ENCODE data around the gene HSPA12A. TPM values are rescaled to one million over a fixed set of nuclear protein-coding genes. Genes with fewer than 3 reads are reported as not detected.

HSPA12A gene
- total RNA-seq, 1 donor from 2014 or later, result 7.9 TPM

DNA sequence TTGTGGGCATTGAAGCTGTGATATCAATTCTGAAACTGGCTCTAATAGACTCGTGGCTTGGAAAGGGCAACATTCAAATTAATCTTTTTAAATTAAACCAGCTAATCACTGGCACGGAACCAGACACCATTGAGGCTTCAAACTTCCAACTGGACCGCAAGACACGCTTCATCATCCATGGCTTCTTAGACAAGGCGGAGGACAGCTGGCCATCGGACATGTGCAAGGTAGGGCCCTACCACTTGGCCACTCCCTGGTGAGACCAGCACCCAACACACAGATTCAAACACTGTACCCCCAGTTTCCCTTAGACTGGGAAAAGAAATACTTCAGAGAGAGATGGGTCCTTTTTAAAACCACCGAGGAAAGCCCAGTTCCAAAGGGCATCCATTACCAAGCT, 116.5 kb downstream of the HSPA12A start:
- TF ChIP-seq, protein P1, sequence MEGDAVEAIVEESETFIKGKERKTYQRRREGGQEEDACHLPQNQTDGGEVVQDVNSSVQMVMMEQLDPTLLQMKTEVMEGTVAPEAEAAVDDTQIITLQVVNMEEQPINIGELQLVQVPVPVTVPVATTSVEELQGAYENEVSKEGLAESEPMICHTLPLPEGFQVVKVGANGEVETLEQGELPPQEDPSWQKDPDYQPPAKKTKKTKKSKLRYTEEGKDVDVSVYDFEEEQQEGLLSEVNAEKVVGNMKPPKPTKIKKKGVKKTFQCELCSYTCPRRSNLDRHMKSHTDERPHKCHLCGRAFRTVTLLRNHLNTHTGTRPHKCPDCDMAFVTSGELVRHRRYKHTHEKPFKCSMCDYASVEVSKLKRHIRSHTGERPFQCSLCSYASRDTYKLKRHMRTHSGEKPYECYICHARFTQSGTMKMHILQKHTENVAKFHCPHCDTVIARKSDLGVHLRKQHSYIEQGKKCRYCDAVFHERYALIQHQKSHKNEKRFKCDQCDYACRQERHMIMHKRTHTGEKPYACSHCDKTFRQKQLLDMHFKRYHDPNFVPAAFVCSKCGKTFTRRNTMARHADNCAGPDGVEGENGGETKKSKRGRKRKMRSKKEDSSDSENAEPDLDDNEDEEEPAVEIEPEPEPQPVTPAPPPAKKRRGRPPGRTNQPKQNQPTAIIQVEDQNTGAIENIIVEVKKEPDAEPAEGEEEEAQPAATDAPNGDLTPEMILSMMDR (IDR thresholded peaks at IDR 0.05; ENCODE audit: insufficient read depth, low read depth, low read length), result no peak
- TF ChIP-seq EZH2 (IDR thresholded peaks at IDR 0.05; ENCODE audit: insufficient read depth, low read length), result no peak
- Histone ChIP-seq H3K27ac (ENCODE audit: low read depth, low read length) (no peak overlapping the region), H3K4me3 (ENCODE audit: insufficient read depth, low read depth, low read length) (no peak overlapping the region), H3K9me3 (ENCODE audit: insufficient read depth, low read depth, low read length) (no peaks in the 10 kb centered on the region), H3K36me3 (ENCODE audit: insufficient read depth, low read length) (no peaks in the 10 kb centered on the region), H3K79me2 (ENCODE audit: insufficient read depth, low read length) (no peaks in the 10 kb centered on the region), H3K4me1 (ENCODE audit: insufficient read depth, low read length) (no peaks in the 10 kb centered on the region), H3K27me3 (ENCODE audit: insufficient read depth, low read length) (peaks cover 2% of the 10 kb centered on the region), H3K9ac (ENCODE audit: low read length) (no peak overlapping the region), H3K4me2 (ENCODE audit: low read length) (no peak overlapping the region), H2AFZ (ENCODE audit: low read depth, low read length) (no peak overlapping the region), H4K20me1 (ENCODE audit: insufficient read depth, low read length) (no peaks in the 10 kb centered on the region)
- no peaks in the 10 kb centered on the region for H3K36me3 Mint-ChIP-seq (ENCODE audit: low read depth, unreplicated experiment)
- H3K4me3 Mint-ChIP-seq (ENCODE audit: unreplicated experiment), result no peak overlapping the region
- DNase-seq (ENCODE audit: low read depth) (no peak), FAIRE-seq (no peak)
- peaks cover 60% of the 10 kb centered on the region for H3K27me3 Mint-ChIP-seq (ENCODE audit: low read depth, unreplicated experiment)
- peaks cover 2% of the 10 kb centered on the region for H3K9me3 Mint-ChIP-seq (ENCODE audit: unreplicated experiment)
- H3K27ac Mint-ChIP-seq (ENCODE audit: unreplicated experiment), result no peak overlapping the region
- no peaks in the 10 kb centered on the region for H3K4me1 Mint-ChIP-seq (ENCODE audit: low read depth, unreplicated experiment)

DNA sequence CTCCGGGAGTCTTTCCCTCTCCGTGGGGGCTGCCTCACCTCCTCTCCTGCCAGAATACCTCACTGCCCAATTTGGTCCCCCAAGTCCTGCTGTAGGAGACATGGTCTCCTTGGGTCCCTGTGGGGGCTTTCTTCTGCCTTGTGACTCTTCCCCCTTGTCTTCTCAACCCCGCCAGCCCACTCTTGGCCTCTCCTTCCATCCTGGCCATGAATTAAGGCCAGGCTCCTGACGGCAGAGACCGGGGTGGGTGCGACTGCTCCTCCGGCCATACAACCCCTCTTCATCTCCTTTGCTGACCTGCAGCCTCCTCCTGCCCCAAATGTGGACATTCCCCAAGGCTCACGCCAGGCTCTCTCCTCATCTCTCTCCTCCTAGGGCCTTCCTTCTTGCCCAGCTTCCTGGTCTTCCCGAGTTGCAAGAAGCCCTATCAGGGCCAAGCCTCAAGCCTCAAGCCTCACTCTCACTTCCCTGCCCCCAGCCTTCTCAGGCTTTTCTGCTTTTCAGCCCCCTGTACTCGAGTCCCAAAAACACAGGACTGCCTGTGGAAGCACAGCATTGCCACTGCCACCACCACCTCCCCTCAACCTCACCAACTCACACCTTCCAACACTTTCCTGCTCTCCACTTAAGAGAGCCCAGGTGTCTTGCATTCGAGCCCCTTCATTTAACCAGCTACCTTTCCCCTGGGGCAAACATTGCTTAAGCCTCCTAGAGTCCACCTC, 120.3 kb downstream of the HSPA12A start:
- no peaks in the 10 kb centered on the region for H3K36me3 Mint-ChIP-seq (ENCODE audit: low read depth, unreplicated experiment)
- Histone ChIP-seq H4K20me1 (ENCODE audit: insufficient read depth, low read length) (no peaks in the 10 kb centered on the region), H3K4me3 (ENCODE audit: insufficient read depth, low read depth, low read length) (no peak overlapping the region), H3K9me3 (ENCODE audit: insufficient read depth, low read depth, low read length) (no peaks in the 10 kb centered on the region), H3K79me2 (ENCODE audit: insufficient read depth, low read length) (no peaks in the 10 kb centered on the region), H3K4me1 (ENCODE audit: insufficient read depth, low read length) (no peaks in the 10 kb centered on the region), H2AFZ (ENCODE audit: low read depth, low read length) (no peak overlapping the region), H3K36me3 (ENCODE audit: insufficient read depth, low read length) (no peaks in the 10 kb centered on the region), H3K4me2 (ENCODE audit: low read length) (no peak overlapping the region), H3K27ac (ENCODE audit: low read depth, low read length) (no peak overlapping the region), H3K9ac (ENCODE audit: low read length) (no peak overlapping the region), H3K27me3 (ENCODE audit: insufficient read depth, low read length) (no peaks in the 10 kb centered on the region)
- H3K4me1 Mint-ChIP-seq (ENCODE audit: low read depth, unreplicated experiment), result no peaks in the 10 kb centered on the region
- H3K27me3 Mint-ChIP-seq (ENCODE audit: low read depth, unreplicated experiment), result peaks cover 40% of the 10 kb centered on the region
- FAIRE-seq, result no peak
- H3K4me3 Mint-ChIP-seq (ENCODE audit: unreplicated experiment), result no peak overlapping the region
- DNase-seq (ENCODE audit: low read depth), result no peak
- TF ChIP-seq, protein P1 (IDR thresholded peaks at IDR 0.05; ENCODE audit: insufficient read depth, low read depth, low read length), result no peak
- TF ChIP-seq EZH2 (IDR thresholded peaks at IDR 0.05; ENCODE audit: insufficient read depth, low read length), result no peak
- H3K27ac Mint-ChIP-seq (ENCODE audit: unreplicated experiment), result no peak overlapping the region
- H3K9me3 Mint-ChIP-seq (ENCODE audit: unreplicated experiment), result peaks cover 2% of the 10 kb centered on the region

DNA sequence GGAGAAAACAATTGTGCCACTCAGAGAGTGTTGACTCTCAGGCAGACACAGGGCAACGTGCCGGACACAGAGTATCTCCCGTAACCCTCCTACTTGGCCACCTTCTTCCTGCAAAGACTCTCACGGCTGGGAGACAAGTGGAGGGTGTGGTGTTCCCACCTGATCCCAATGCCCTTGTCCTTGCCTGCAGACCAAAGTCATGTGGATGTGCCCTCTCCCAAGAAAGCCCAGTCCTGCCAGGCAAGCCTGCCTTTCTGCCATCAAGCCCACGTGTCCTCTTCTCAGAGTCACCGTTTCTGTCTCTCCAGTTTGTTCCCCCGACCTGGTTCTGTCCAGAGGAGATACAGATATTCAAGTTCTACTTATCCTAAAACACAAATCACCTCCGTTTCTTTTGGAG, 120.9 kb downstream of the HSPA12A start:
- Mint-ChIP-seq H3K9me3 (ENCODE audit: unreplicated experiment) (peaks cover 2% of the 10 kb centered on the region), H3K27me3 (ENCODE audit: low read depth, unreplicated experiment) (peaks cover 41% of the 10 kb centered on the region), H3K36me3 (ENCODE audit: low read depth, unreplicated experiment) (no peaks in the 10 kb centered on the region), H3K4me3 (ENCODE audit: unreplicated experiment) (no peak overlapping the region), H3K27ac (ENCODE audit: unreplicated experiment) (no peak overlapping the region), H3K4me1 (ENCODE audit: low read depth, unreplicated experiment) (no peaks in the 10 kb centered on the region)
- Histone ChIP-seq H2AFZ (ENCODE audit: low read depth, low read length) (no peak overlapping the region), H3K27ac (ENCODE audit: low read depth, low read length) (no peak overlapping the region), H4K20me1 (ENCODE audit: insufficient read depth, low read length) (no peaks in the 10 kb centered on the region), H3K9ac (ENCODE audit: low read length) (no peak overlapping the region), H3K9me3 (ENCODE audit: insufficient read depth, low read depth, low read length) (no peaks in the 10 kb centered on the region), H3K27me3 (ENCODE audit: insufficient read depth, low read length) (no peaks in the 10 kb centered on the region), H3K36me3 (ENCODE audit: insufficient read depth, low read length) (no peaks in the 10 kb centered on the region), H3K4me1 (ENCODE audit: insufficient read depth, low read length) (no peaks in the 10 kb centered on the region), H3K79me2 (ENCODE audit: insufficient read depth, low read length) (no peaks in the 10 kb centered on the region), H3K4me3 (ENCODE audit: insufficient read depth, low read depth, low read length) (no peak overlapping the region), H3K4me2 (ENCODE audit: low read length) (no peak overlapping the region)
- DNase-seq (ENCODE audit: low read depth) (no peak), FAIRE-seq (no peak)
- no peak for TF ChIP-seq EZH2 (IDR thresholded peaks at IDR 0.05; ENCODE audit: insufficient read depth, low read length)
- TF ChIP-seq, protein P1 (IDR thresholded peaks at IDR 0.05; ENCODE audit: insufficient read depth, low read depth, low read length), result no peak
